Measurements from ENCODE around the gene SPAG16. TPM values are rescaled to one million over a fixed set of nuclear protein-coding genes. Genes with fewer than 3 reads are reported as not detected.
A peak's percentile ranks its signal among the peaks of the same experiment; 100 is the strongest.

Gene SPAG16
- total and polyA plus RNA-seq, 4 donors, result 8.7 to 90.6 (median 21.6) TPM

DNA sequence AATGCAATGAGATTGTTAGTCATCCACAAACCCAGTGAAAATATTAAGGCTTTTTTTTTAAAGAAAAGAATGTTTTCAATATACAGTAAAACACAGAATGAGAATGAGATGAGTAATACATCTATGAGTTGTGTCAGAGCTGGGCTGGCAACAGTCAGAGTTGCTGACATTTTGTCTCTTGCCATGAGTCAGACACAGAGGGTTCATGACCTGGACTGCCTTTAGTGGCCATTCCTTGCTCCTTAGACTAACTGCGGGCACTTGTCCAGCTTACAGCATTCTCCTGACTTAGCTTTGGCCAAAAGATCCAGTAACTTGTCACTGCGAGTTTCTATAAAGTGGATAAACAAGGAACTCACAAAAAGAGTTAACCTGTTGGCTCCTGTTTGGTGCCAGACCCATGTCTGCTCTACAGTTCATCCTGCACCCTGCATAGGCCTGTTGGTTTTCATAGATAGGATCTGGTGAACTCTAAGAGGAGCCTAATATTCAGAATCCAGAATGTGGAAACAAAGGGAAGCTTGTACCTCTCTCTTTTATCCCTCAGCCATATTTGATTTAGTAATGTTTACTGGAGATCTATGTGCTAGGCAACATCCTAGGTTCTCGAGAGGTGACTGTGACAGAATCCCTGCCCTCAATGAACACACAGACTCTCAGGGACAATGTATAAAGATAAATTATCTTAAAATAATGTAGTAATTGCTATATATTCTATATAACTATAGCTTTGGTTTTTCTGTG lies 735.1 kb downstream of the SPAG16 start:
- WGBS, 2 donors, result 77 to 81% methylated on average over 3 of the region's 3 CpGs

DNA sequence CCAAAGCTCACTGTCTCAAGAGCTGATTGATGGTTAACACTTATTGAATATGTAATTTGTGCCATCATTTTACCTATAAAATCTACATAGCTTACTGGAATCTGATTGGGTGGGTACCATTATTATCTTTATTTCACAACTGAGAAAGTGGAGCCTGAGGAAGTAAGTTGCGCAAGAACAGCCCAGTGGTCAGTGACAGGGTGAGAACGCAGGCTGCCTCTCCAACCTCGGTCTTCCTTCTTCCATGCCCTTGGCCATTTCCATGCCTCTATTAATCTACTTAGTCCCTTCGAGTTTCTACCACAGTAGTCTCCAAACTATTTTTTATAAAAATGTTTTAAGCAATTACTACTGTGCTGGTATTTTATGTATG lies 735.7 kb downstream of the SPAG16 start:
- ATAC-seq (ENCODE audit: insufficient read depth, low FRiP score), result no peak
- H3K4me1 ChIP-seq (ENCODE audit: control insufficient read depth in 5 of 5, insufficient read depth in 5 of 5, low read length in 5 of 5), result no peaks in the 10 kb centered on the region
- no peaks in the 10 kb centered on the region for H3K27me3 ChIP-seq (ENCODE audit: control insufficient read depth in 3 of 3, insufficient read depth in 3 of 3, low read length in 2 of 3)
- H3K9ac ChIP-seq (ENCODE audit: insufficient read depth in 1 of 2, low read length in 2 of 2), result no peak overlapping the region
- TF ChIP-seq, protein P1, sequence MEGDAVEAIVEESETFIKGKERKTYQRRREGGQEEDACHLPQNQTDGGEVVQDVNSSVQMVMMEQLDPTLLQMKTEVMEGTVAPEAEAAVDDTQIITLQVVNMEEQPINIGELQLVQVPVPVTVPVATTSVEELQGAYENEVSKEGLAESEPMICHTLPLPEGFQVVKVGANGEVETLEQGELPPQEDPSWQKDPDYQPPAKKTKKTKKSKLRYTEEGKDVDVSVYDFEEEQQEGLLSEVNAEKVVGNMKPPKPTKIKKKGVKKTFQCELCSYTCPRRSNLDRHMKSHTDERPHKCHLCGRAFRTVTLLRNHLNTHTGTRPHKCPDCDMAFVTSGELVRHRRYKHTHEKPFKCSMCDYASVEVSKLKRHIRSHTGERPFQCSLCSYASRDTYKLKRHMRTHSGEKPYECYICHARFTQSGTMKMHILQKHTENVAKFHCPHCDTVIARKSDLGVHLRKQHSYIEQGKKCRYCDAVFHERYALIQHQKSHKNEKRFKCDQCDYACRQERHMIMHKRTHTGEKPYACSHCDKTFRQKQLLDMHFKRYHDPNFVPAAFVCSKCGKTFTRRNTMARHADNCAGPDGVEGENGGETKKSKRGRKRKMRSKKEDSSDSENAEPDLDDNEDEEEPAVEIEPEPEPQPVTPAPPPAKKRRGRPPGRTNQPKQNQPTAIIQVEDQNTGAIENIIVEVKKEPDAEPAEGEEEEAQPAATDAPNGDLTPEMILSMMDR (IDR thresholded peaks at IDR 0.05; ENCODE audit: control extremely low read depth, extremely low read depth), result no peak
- DNase-seq, result no peak
- H3K36me3 ChIP-seq (ENCODE audit: control insufficient read depth in 4 of 4, insufficient read depth in 4 of 4, low read length in 4 of 4), result no peaks in the 10 kb centered on the region
- WGBS, 2 donors, result 61 to 82% methylated on average over 4 of the region's 4 CpGs
- no peak overlapping the region for H3K4me3 ChIP-seq
- H3K9me3 ChIP-seq (ENCODE audit: control insufficient read depth in 4 of 4, insufficient read depth in 3 of 4, low read length in 3 of 4), result no peaks in the 10 kb centered on the region
- H3K27ac ChIP-seq (ENCODE audit: low read depth in 1 of 2, low read length in 1 of 2), result no peak overlapping the region

More for the DNA sequence above, 735.1 kb downstream of the SPAG16 start:
- no peak overlapping the region for H3K4me3 ChIP-seq
- TF ChIP-seq, protein P1 (IDR thresholded peaks at IDR 0.05; ENCODE audit: control extremely low read depth, extremely low read depth), result no peak
- H3K4me1 ChIP-seq (ENCODE audit: control insufficient read depth in 5 of 5, insufficient read depth in 5 of 5, low read length in 5 of 5), result no peaks in the 10 kb centered on the region
- H3K9me3 ChIP-seq (ENCODE audit: control insufficient read depth in 4 of 4, insufficient read depth in 3 of 4, low read length in 3 of 4), result no peaks in the 10 kb centered on the region
- ATAC-seq (ENCODE audit: insufficient read depth, low FRiP score) (peak; percentile 76), DNase-seq (no peak)
- no peaks in the 10 kb centered on the region for H3K36me3 ChIP-seq (ENCODE audit: control insufficient read depth in 4 of 4, insufficient read depth in 4 of 4, low read length in 4 of 4)
- H3K9ac ChIP-seq (ENCODE audit: insufficient read depth in 1 of 2, low read length in 2 of 2), result no peak overlapping the region
- no peaks in the 10 kb centered on the region for H3K27me3 ChIP-seq (ENCODE audit: control insufficient read depth in 3 of 3, insufficient read depth in 3 of 3, low read length in 2 of 3)
- H3K27ac ChIP-seq (ENCODE audit: low read depth in 1 of 2, low read length in 1 of 2), result no peak overlapping the region

DNA sequence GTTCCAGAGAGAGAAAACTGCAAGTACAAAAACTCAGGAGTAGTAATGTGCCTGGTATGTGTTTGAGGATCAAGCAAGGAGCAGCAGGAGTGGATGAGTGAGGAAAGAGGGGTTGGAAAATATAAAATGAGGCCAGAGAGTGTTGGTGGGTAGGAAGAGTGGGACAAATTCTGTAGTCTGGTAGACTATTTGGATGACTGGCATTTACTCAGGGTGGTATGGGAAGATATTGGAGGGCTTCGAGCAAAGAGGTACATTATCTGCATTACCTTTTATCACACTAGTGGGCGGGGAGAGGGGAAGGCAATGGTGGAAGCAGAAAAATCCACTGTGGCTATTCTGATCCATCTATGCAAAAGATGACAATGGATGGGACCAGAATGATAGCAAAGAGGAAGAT lies 744.9 kb downstream of the SPAG16 start:
- Histone ChIP-seq H3K4me1 (ENCODE audit: control insufficient read depth in 5 of 5, insufficient read depth in 5 of 5, low read length in 5 of 5) (no peaks in the 10 kb centered on the region), H3K9me3 (ENCODE audit: control insufficient read depth in 4 of 4, insufficient read depth in 3 of 4, low read length in 3 of 4) (no peaks in the 10 kb centered on the region), H3K27ac (ENCODE audit: low read depth in 1 of 2, low read length in 1 of 2) (no peak overlapping the region), H3K27me3 (ENCODE audit: control insufficient read depth in 3 of 3, insufficient read depth in 3 of 3, low read length in 2 of 3) (no peaks in the 10 kb centered on the region), H3K9ac (ENCODE audit: insufficient read depth in 1 of 2, low read length in 2 of 2) (no peak overlapping the region), H3K36me3 (ENCODE audit: control insufficient read depth in 4 of 4, insufficient read depth in 4 of 4, low read length in 4 of 4) (no peaks in the 10 kb centered on the region), H3K4me3 (no peak overlapping the region)
- TF ChIP-seq, protein P1 (IDR thresholded peaks at IDR 0.05; ENCODE audit: control extremely low read depth, extremely low read depth), result no peak
- DNase-seq (no peak), ATAC-seq (ENCODE audit: insufficient read depth, low FRiP score) (no peak)
- WGBS, 2 donors, result 78 to 86% methylated on average over 2 of the region's 2 CpGs

DNA sequence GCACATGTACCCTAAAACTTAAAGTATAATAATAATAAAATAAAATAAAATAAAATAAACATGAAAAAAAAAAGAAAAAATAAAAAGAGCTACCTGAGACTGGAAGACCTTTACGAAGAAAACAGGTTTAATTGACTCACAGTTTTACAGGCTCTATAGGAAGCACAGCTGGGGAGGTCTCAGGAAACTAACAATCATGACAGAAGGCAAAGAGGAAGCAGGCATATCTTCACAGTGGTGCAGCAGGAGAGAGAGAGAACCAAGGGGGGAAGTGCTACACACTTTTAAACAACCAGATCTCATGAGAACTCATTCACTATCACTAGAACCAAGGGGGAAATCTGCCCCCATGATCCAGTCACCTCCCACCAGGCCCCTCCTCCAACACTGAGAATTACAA lies 747.3 kb downstream of the SPAG16 start:
- TF ChIP-seq, protein P1 (IDR thresholded peaks at IDR 0.05; ENCODE audit: control extremely low read depth, extremely low read depth), result no peak
- H3K9me3 ChIP-seq (ENCODE audit: control insufficient read depth in 4 of 4, insufficient read depth in 3 of 4, low read length in 3 of 4), result peaks cover 0 to 12% (median 0%) of the 10 kb centered on the region in 4 donors
- H3K9ac ChIP-seq (ENCODE audit: insufficient read depth in 1 of 2, low read length in 2 of 2), result no peak overlapping the region
- DNase-seq, result no peak
- H3K36me3 ChIP-seq (ENCODE audit: control insufficient read depth in 4 of 4, insufficient read depth in 4 of 4, low read length in 4 of 4), result no peaks in the 10 kb centered on the region
- no peak overlapping the region for H3K4me3 ChIP-seq
- H3K27ac ChIP-seq (ENCODE audit: low read depth in 1 of 2, low read length in 1 of 2), result no peak overlapping the region
- ATAC-seq (ENCODE audit: insufficient read depth, low FRiP score), result no peak
- no peaks in the 10 kb centered on the region for H3K27me3 ChIP-seq (ENCODE audit: control insufficient read depth in 3 of 3, insufficient read depth in 3 of 3, low read length in 2 of 3)
- H3K4me1 ChIP-seq (ENCODE audit: control insufficient read depth in 5 of 5, insufficient read depth in 5 of 5, low read length in 5 of 5), result no peaks in the 10 kb centered on the region
- 24 to 39% methylated on average over 1 of the region's 1 CpG for WGBS, 2 donors

All from lung (tissue), 12 donors.